Measurements from ENCODE around the gene ANKRD28. TPM values are rescaled to one million over a fixed set of nuclear protein-coding genes. Genes with fewer than 3 reads are reported as not detected.
"Not testable (repeated sequence)": the region's sequence is repeated elsewhere in the genome, so short reads cannot be mapped to it uniquely, and the experiment has no call there.

ANKRD28 gene
- total RNA-seq, 2 donors from 2014 or later: 29.3 to 50.0 TPM

DNA sequence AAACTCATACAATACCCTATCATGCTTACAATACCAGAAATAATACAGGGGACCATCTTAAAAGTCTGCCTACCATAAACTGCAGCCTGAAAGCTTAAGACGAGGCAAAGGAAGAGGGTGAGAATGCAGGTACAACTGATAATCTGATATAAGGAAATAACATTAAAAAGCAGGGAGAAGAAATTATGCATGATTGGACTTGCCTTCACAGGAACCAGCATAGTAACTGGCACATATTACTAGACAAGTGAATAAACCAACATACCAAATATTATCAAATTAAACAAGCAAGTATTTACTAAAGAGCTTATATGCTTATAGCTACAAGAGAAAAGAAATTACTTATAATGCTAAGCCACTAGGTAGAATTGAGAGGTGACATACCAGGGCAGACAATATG is 18.7 kb downstream of the ANKRD28 start:
- ATAC-seq: no peak
- Mint-ChIP-seq H3K4me3 (no peak overlapping the region), H3K4me1 (ENCODE audit: low read depth in 2 of 2) (peaks cover 26 to 31% of the 10 kb centered on the region in 2 donors), H3K9me3 (no peaks in the 10 kb centered on the region), H3K36me3 (peaks cover 8% of the 10 kb centered on the region), H3K27me3 (no peaks in the 10 kb centered on the region), H3K27ac (peak overlapping the region in 1 of 2 donors; percentile 39)
- DNase-seq (ENCODE audit: low spot score): no peak

DNA sequence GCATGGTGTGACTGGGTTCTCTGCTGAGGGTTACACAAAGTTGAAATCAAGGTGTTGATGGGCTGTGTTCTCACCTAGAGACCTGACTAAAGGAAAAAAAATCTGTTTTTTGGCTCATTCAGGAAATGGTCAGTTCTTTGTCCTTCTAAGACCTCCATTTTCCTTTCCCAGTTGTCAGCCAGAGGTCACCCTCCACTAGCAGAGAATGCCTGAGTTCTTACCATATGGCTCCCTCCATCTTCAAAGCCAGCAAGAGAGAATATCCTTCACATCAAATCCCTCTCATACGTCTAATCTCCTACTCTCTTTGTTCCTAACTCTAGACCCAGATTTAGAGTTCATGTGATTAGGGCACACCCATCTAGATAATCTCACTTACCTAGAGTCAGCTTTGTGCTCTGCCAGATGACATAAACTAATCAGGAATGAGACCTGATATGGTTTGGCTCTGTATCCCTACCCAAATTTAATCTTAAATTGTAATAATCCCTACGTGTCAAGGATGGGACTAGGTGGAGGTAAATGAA is 19.4 kb downstream of the ANKRD28 start:
- ATAC-seq (no peak), DNase-seq (ENCODE audit: low spot score) (no peak)
- peaks cover under 1% of the 10 kb centered on the region for H3K36me3 Mint-ChIP-seq
- H3K27ac Mint-ChIP-seq: peak overlapping the region in 1 of 2 donors; percentile 39
- no peak overlapping the region for H3K4me3 Mint-ChIP-seq
- peaks cover 23 to 31% of the 10 kb centered on the region in 2 donors for H3K4me1 Mint-ChIP-seq (ENCODE audit: low read depth in 2 of 2)
- H3K27me3 Mint-ChIP-seq: no peaks in the 10 kb centered on the region
- no peaks in the 10 kb centered on the region for H3K9me3 Mint-ChIP-seq

DNA sequence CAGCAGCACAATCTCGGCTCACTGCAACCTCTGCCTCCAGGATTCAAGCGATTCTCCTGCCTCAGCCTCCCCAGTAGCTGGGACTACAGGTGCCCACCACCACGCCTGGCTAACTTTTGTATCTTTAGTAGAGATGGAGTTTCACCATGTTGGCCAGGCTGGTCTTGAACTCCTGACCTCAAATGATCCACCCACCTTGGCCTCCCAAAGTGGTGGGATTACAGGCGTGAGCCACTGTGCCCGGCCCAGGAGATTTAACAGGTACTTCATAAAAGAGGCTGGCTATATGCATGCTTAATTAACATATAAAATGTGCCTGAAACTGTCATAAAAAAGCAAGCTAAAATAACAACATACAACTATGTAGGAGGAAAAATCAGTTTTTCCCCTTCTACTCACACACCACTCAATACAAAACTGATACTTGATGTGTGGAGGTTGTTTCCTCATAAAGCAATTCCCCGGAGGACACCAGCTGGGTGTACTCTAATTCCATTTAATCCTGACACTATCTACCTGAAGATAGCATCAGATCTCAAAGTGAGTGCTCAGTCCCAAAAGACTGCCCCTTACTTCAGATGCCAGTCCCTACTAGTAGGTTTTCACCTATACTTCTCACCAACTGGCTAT is 22.7 kb downstream of the ANKRD28 start:
- not testable (repeated sequence) for H3K9me3 Mint-ChIP-seq; H3K27me3 Mint-ChIP-seq; DNase-seq (ENCODE audit: low spot score); H3K36me3 Mint-ChIP-seq
- Mint-ChIP-seq H3K4me1 (ENCODE audit: low read depth in 2 of 2) (peaks cover 31 to 41% of the 10 kb centered on the region in 2 donors), H3K4me3 (peak overlapping the region; percentile 40), H3K27ac (peak overlapping the region in 1 of 2 donors; percentile 64)
- peak; percentile 63 to 69 for ATAC-seq

DNA sequence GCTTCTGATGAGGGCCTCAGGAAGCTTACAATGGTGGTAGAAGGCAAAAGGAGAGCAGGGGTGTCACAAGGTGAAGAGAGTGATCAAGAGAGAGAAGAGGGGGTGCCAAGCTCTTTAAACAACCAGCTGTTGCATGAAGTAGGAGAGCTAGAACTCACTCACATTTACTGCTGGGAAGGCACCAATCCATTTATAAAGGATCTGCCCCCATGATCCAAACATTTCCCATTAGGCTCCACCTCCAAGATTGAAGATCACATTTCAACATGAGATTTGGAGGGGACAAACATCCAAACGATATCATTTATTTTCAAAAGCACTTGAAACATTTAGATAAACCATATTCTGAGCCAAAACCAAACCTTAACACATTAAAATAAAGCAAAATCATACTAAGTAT is 26.3 kb downstream of the ANKRD28 start:
- peaks cover 13% of the 10 kb centered on the region for H3K36me3 Mint-ChIP-seq
- H3K4me3 Mint-ChIP-seq: no peak overlapping the region
- no peak for ATAC-seq
- no peak for DNase-seq (ENCODE audit: low spot score)
- H3K9me3 Mint-ChIP-seq: no peaks in the 10 kb centered on the region
- peaks cover 41 to 58% of the 10 kb centered on the region in 2 donors for H3K4me1 Mint-ChIP-seq (ENCODE audit: low read depth in 2 of 2)
- peak overlapping the region; percentile 38 to 85 for H3K27ac Mint-ChIP-seq
- H3K27me3 Mint-ChIP-seq: no peaks in the 10 kb centered on the region

DNA sequence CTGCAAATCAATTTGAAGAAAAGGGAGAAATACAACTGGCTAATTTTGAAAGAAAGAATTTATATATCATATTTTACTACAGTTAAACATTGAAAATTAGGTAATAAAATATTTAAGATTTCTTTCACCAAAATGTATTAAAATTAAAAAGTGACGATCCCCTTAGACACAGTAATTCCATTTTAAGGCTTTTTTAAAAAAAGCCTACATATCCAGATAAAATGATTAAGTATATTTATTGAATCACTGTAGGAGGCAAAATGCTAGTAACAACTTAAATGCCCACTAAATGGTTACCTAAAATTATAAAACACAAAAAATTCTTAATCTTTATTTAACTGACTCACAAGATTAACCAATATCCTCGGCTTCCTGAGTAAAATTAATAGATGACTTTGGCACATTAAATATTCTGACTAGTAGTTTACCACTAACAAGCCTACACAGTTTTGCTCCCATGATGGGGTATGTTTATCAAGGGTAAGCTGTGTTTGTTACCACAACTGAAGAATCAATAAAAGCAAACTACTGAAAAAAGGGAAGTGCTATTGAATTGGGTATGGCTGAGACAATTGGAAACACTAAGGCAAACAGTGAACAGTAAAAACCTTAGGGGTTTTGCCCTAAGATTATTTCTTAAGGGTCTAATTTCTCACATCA is 28.4 kb downstream of the ANKRD28 start:
- DNase-seq (ENCODE audit: low spot score) (no peak), ATAC-seq (no peak)
- peaks cover 13% of the 10 kb centered on the region for H3K36me3 Mint-ChIP-seq
- peaks cover 35 to 45% of the 10 kb centered on the region in 2 donors for H3K4me1 Mint-ChIP-seq (ENCODE audit: low read depth in 2 of 2)
- H3K4me3 Mint-ChIP-seq: no peak overlapping the region
- no peaks in the 10 kb centered on the region for H3K27me3 Mint-ChIP-seq
- peak overlapping the region; percentile 82 to 85 for H3K27ac Mint-ChIP-seq
- H3K9me3 Mint-ChIP-seq: no peaks in the 10 kb centered on the region

DNA sequence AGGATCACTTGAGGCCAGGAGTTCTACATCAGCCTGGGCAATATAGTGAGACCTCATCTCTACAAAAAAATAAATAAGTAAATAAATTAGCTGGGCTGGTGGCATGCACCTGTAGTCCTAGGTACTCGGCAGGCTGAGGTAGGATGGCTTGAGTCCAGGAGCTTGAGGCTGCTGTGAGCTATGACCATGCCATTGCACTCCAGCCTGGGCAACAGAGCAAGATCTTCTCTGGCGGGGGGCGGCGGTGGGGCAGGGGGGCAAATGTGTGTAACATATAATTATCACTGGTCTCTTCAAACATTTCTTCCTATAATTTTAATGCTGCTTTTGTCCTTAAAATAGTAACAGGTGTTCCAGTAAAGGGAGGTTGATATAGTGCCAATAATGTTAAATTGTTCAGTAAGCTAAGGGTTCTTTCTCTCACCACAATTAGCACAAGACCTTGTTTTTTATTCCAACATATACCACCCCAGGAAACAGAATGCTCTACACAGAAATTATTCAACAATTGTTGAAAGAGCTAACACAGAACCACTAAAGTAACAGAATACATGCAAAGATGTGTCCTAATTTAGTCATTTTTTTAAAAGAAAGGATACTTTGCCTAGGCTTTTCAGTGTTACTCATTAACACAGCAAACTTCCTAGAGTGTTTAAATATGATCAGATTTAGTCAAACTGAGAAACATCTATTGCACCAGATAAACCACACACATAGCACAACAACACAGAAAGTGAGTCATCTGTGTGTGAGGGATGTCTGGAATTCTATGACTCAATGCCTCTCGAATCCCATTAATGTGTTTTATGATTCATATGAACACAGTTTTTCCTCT is 29.1 kb downstream of the ANKRD28 start:
- Mint-ChIP-seq H3K27me3 (no peaks in the 10 kb centered on the region), H3K4me1 (ENCODE audit: low read depth in 2 of 2) (peaks cover 35 to 38% of the 10 kb centered on the region in 2 donors), H3K9me3 (no peaks in the 10 kb centered on the region), H3K27ac (peak overlapping the region; percentile 76 to 82), H3K4me3 (peak overlapping the region; percentile 69), H3K36me3 (peaks cover 14% of the 10 kb centered on the region)
- no peak for DNase-seq (ENCODE audit: low spot score)
- ATAC-seq: peak; percentile 89 to 96

DNA sequence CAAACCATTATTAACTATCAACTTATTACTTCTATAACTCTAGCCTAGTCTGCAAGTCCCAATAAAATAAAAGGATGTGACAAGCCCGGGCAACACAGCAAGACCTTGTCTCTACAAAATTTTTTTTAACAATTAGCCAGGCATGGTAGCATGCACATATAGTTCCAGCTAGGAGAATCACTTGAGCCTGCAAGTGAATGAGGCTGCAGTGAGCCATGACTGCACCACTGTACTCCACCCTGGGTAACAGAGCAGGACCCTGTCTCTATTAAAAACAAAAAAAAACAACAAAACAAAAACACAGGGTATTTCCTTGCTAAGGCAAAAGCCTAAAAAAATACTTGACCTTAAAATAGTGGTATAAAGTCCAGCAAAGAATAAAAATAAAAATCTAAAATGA is 31.4 kb downstream of the ANKRD28 start:
- H3K9me3 Mint-ChIP-seq: no peaks in the 10 kb centered on the region
- peak overlapping the region in 1 of 2 donors; percentile 82 for H3K27ac Mint-ChIP-seq
- no peak for ATAC-seq
- DNase-seq (ENCODE audit: low spot score): no peak
- H3K4me3 Mint-ChIP-seq: no peak overlapping the region
- no peaks in the 10 kb centered on the region for H3K27me3 Mint-ChIP-seq
- H3K4me1 Mint-ChIP-seq (ENCODE audit: low read depth in 2 of 2): peaks cover 25 to 33% of the 10 kb centered on the region in 2 donors
- H3K36me3 Mint-ChIP-seq: peaks cover 15% of the 10 kb centered on the region

DNA sequence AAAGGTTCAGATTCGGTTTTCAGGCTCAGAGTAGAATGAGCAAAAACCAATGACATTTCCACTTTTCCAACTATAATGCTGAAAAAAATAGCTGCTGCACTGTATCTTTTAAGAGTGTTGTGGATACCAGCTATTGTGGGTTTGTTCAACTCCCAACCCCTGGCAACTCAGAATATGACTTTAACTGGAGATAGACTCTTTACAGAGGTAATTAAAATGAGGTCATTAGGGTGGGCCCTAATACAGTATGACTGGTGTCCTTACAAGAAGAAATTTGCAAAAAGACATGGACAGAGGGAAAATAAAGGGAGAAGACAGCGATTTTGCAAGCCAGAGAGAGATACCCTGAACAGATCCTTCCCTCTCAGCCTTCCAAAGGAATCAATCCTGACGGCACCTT is 39.5 kb downstream of the ANKRD28 start:
- H3K36me3 Mint-ChIP-seq: peaks cover 5% of the 10 kb centered on the region
- H3K4me1 Mint-ChIP-seq (ENCODE audit: low read depth in 2 of 2): peaks cover 20 to 22% of the 10 kb centered on the region in 2 donors
- no peaks in the 10 kb centered on the region for H3K9me3 Mint-ChIP-seq
- H3K27me3 Mint-ChIP-seq: no peaks in the 10 kb centered on the region
- DNase-seq (ENCODE audit: low spot score) (no peak), ATAC-seq (no peak)
- H3K27ac Mint-ChIP-seq: no peak overlapping the region
- no peak overlapping the region for H3K4me3 Mint-ChIP-seq

DNA sequence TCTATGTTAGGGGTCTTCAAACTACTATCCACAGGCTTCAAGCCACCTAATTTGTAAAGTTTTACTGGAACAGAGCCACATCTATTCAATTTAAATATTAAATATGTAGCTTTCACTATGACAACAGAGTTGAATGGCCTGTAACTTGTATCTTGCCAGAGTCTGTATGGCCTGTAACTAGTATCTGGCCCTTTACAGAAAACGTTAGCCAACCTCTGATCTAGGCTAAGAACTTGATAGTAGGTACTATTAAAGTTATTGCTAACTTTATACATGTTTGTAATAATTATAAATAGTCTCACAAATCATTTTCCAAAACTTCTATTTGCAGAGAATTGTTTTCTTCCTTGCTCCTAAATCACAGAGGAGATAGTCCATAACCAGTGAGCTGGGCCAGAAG is 40.0 kb downstream of the ANKRD28 start:
- Mint-ChIP-seq H3K27me3 (no peaks in the 10 kb centered on the region), H3K9me3 (no peaks in the 10 kb centered on the region), H3K36me3 (peaks cover 6% of the 10 kb centered on the region), H3K4me1 (ENCODE audit: low read depth in 2 of 2) (peaks cover 25% of the 10 kb centered on the region in 2 donors), H3K27ac (no peak overlapping the region), H3K4me3 (no peak overlapping the region)
- DNase-seq (ENCODE audit: low spot score) (no peak), ATAC-seq (no peak)

DNA sequence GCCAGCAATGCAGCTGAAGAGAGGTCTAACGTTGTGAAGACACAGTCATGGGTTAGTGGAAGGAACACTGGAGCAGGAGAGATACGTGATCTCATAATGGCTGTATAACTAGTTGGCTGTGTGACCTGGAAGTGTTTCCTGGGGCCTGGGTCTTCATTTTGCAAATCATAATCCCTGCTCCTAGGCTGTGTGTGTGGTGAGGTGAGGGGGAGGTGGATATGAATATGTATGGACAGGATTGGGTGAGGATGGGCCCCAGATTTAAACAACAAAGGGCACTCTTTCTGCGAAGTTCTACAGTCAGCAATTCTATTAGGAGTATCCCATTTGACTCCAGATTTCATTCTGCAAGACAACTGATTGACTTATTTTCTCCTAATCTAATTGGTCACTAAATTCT is 41.3 kb downstream of the ANKRD28 start:
- H3K36me3 Mint-ChIP-seq: peaks cover 9% of the 10 kb centered on the region
- no peak for ATAC-seq

DNA sequence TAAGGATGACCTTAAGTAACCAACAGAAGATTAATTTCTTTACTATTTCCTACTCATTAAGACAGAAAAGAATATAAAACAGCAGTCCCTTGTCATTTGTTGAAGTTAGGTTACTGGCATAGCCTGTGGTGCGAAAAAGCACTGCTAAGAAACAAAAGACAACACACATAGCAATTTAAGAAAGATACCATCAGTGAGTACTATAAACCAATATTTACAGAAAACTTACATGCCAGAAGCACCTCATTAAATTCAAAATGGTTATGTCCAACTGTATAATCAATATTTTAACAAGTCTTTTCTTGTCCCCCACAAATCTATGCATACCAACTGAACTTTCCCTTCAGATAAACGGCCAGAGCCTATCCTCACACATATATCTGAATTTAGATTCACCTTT is 42.0 kb downstream of the ANKRD28 start:
- Mint-ChIP-seq H3K4me1 (ENCODE audit: low read depth in 2 of 2) (peaks cover 27 to 28% of the 10 kb centered on the region in 2 donors), H3K27ac (peak overlapping the region in 1 of 2 donors; percentile 34), H3K27me3 (no peaks in the 10 kb centered on the region), H3K36me3 (peaks cover 9% of the 10 kb centered on the region), H3K9me3 (no peaks in the 10 kb centered on the region), H3K4me3 (no peak overlapping the region)
- ATAC-seq (no peak), DNase-seq (ENCODE audit: low spot score) (no peak)

More for the DNA sequence above, 41.3 kb downstream of the ANKRD28 start:
- Mint-ChIP-seq H3K27ac (peak overlapping the region in 1 of 2 donors; percentile 34), H3K9me3 (no peaks in the 10 kb centered on the region), H3K27me3 (no peaks in the 10 kb centered on the region), H3K4me3 (no peak overlapping the region), H3K4me1 (ENCODE audit: low read depth in 2 of 2) (peaks cover 27 to 28% of the 10 kb centered on the region in 2 donors)
- DNase-seq (ENCODE audit: low spot score): no peak

DNA sequence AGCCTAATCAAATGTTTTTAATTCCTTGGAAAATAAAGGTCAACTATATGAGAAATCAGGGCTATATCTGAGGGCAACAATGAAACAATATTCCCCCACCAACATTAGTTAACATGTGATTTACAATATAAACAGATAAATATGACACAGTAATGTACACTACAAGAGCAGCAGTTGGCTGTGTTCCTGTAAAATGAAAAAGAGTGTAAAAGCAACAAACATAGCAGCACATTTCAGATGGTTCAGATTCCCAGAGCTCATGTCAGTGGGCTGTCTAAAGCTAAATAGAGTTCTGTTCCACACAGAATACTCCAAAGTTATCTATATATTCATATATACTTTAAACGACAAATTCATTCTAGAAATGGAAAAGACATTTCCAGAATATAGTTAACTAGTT is 42.6 kb downstream of the ANKRD28 start:
- ATAC-seq (no peak), DNase-seq (ENCODE audit: low spot score) (no peak)
- Mint-ChIP-seq H3K4me1 (ENCODE audit: low read depth in 2 of 2) (peaks cover 27 to 28% of the 10 kb centered on the region in 2 donors), H3K4me3 (no peak overlapping the region), H3K27ac (no peak overlapping the region), H3K9me3 (no peaks in the 10 kb centered on the region), H3K27me3 (no peaks in the 10 kb centered on the region), H3K36me3 (peaks cover 9% of the 10 kb centered on the region)

DNA sequence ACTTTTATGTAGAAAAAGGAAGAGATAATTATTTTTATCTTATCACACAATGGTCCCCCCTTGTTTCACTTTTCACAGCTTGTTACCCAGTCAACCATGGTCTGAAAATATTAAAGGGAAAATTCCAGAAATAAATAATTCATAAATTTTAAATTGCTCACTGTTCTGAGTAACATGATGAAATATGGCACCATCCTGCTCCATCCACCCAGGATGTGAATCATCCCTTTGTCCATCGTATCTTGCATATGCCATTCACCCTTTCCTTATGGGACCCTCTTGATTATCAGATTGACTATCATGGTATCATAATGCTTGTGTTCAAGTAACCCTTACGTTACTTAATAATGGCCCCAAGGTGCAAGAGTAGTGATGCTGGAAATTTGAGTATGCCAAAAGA is 43.7 kb downstream of the ANKRD28 start:
- DNase-seq (ENCODE audit: low spot score) (no peak), ATAC-seq (no peak)
- Mint-ChIP-seq H3K4me1 (ENCODE audit: low read depth in 2 of 2) (peaks cover 21 to 24% of the 10 kb centered on the region in 2 donors), H3K27ac (peak overlapping the region in 1 of 2 donors; percentile 25), H3K9me3 (no peaks in the 10 kb centered on the region), H3K4me3 (no peak overlapping the region), H3K36me3 (peaks cover 15% of the 10 kb centered on the region), H3K27me3 (no peaks in the 10 kb centered on the region)
